ENCODE measurements around the gene GEMIN2.

The GEMIN2 gene

DNA sequence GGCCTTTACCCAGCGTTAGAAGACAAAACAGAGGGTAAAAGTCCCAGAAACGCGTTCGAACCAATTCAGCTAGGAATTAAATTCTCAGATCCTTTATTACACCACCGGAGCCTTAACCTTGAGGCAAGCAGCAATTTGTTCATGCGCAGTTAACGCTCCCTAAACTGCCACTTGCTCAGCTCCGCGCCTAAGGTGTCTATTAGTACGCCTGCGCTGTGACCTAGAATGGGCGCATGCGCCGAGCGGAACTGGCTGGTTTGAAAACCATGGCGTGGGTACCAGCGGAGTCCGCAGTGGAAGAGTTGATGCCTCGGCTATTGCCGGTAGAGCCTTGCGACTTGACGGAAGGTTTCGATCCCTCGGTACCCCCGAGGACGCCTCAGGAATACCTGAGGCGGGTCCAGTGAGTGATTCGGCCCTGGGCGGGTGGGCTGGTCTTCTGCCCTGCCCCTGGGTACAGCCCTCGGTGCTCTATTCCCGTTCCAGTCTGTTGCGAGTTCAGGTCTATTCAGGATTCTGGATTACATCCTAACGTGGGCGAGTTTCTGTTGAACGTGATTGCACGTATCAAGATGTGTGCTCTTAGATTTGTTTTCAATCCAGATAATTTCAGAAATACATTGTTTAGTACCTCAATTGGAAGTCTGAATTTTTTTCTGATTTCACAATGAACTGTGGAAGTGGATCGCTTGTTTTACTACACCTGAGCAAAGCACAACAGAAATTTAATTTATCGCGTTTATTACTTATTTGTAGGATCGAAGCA lies at the start of gene GEMIN2 (continued):
- TF ChIP-seq ZNF670 (tag by site-specific recombination; IDR thresholded peaks at IDR 0.05; ENCODE audit: low read depth) (no peak), HOXA7 (CRISPR knock-in tag; IDR thresholded peaks at IDR 0.05; ENCODE audit: borderline replicate concordance) (no peak), ZNF660 (tag by site-specific recombination; IDR thresholded peaks at IDR 0.05) (0 out of 2 replicates have a peak, but pooled peaks have one; percentile 33), YY1 (tag by site-specific recombination; IDR thresholded peaks at IDR 0.05) (0 out of 2 replicates have a peak, but pooled peaks have one; percentile 31), ZNF223 (tag by site-specific recombination; IDR thresholded peaks at IDR 0.05) (no peak), OVOL3 (tag by site-specific recombination; IDR thresholded peaks at IDR 0.05) (no peak), ZXDB (tag by site-specific recombination; IDR thresholded peaks at IDR 0.05) (peak; percentile 45; the same call in 1 of the 2 replicates), ZNF184 (tag by site-specific recombination; IDR thresholded peaks at IDR 0.05) (no peak), ZBTB26 (tag by site-specific recombination; optimal IDR thresholded peaks at IDR 0.05) (peak; percentile 18), ZNF610 (tag by site-specific recombination; IDR thresholded peaks at IDR 0.05; ENCODE audit: borderline replicate concordance) (0 out of 2 replicates have a peak, but pooled peaks have one; percentile 66), ZNF544 (tag by site-specific recombination; IDR thresholded peaks at IDR 0.05) (no peak), ZBTB48 (tag by site-specific recombination; IDR thresholded peaks at IDR 0.05) (no peak), SETDB1 (IDR thresholded peaks at IDR 0.05; ENCODE audit: insufficient read length, low read length) (no peak), ZNF366 (tag by site-specific recombination; conservative IDR thresholded peaks at IDR 0.05) (no peak), ZNF175 (tag by site-specific recombination; IDR thresholded peaks at IDR 0.05) (no peak), ZNF133 (tag by site-specific recombination; IDR thresholded peaks at IDR 0.05) (no peak), SP2 (tag by site-specific recombination; IDR thresholded peaks at IDR 0.05) (peak; percentile 60), ZNF600 (tag by site-specific recombination; IDR thresholded peaks at IDR 0.05) (peak; percentile 74), ZFP41 (tag by site-specific recombination; IDR thresholded peaks at IDR 0.05; ENCODE audit: borderline replicate concordance) (no peak), SALL2 (tag by site-specific recombination; IDR thresholded peaks at IDR 0.05; ENCODE audit: borderline replicate concordance) (no peak)
- TF ChIP-seq, protein P1, sequence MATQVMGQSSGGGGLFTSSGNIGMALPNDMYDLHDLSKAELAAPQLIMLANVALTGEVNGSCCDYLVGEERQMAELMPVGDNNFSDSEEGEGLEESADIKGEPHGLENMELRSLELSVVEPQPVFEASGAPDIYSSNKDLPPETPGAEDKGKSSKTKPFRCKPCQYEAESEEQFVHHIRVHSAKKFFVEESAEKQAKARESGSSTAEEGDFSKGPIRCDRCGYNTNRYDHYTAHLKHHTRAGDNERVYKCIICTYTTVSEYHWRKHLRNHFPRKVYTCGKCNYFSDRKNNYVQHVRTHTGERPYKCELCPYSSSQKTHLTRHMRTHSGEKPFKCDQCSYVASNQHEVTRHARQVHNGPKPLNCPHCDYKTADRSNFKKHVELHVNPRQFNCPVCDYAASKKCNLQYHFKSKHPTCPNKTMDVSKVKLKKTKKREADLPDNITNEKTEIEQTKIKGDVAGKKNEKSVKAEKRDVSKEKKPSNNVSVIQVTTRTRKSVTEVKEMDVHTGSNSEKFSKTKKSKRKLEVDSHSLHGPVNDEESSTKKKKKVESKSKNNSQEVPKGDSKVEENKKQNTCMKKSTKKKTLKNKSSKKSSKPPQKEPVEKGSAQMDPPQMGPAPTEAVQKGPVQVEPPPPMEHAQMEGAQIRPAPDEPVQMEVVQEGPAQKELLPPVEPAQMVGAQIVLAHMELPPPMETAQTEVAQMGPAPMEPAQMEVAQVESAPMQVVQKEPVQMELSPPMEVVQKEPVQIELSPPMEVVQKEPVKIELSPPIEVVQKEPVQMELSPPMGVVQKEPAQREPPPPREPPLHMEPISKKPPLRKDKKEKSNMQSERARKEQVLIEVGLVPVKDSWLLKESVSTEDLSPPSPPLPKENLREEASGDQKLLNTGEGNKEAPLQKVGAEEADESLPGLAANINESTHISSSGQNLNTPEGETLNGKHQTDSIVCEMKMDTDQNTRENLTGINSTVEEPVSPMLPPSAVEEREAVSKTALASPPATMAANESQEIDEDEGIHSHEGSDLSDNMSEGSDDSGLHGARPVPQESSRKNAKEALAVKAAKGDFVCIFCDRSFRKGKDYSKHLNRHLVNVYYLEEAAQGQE (tag by site-specific recombination; IDR thresholded peaks at IDR 0.05): no peak
- TF ChIP-seq, protein P2, sequence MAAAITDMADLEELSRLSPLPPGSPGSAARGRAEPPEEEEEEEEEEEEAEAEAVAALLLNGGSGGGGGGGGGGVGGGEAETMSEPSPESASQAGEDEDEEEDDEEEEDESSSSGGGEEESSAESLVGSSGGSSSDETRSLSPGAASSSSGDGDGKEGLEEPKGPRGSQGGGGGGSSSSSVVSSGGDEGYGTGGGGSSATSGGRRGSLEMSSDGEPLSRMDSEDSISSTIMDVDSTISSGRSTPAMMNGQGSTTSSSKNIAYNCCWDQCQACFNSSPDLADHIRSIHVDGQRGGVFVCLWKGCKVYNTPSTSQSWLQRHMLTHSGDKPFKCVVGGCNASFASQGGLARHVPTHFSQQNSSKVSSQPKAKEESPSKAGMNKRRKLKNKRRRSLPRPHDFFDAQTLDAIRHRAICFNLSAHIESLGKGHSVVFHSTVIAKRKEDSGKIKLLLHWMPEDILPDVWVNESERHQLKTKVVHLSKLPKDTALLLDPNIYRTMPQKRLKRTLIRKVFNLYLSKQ (tag by site-specific recombination; IDR thresholded peaks at IDR 0.05; ENCODE audit: borderline replicate concordance): no peak
- TF ChIP-seq, protein P3, sequence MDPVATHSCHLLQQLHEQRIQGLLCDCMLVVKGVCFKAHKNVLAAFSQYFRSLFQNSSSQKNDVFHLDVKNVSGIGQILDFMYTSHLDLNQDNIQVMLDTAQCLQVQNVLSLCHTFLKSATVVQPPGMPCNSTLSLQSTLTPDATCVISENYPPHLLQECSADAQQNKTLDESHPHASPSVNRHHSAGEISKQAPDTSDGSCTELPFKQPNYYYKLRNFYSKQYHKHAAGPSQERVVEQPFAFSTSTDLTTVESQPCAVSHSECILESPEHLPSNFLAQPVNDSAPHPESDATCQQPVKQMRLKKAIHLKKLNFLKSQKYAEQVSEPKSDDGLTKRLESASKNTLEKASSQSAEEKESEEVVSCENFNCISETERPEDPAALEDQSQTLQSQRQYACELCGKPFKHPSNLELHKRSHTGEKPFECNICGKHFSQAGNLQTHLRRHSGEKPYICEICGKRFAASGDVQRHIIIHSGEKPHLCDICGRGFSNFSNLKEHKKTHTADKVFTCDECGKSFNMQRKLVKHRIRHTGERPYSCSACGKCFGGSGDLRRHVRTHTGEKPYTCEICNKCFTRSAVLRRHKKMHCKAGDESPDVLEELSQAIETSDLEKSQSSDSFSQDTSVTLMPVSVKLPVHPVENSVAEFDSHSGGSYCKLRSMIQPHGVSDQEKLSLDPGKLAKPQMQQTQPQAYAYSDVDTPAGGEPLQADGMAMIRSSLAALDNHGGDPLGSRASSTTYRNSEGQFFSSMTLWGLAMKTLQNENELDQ (tag by site-specific recombination; IDR thresholded peaks at IDR 0.05; ENCODE audit: low read depth): no peak
- TF ChIP-seq, protein P4, sequence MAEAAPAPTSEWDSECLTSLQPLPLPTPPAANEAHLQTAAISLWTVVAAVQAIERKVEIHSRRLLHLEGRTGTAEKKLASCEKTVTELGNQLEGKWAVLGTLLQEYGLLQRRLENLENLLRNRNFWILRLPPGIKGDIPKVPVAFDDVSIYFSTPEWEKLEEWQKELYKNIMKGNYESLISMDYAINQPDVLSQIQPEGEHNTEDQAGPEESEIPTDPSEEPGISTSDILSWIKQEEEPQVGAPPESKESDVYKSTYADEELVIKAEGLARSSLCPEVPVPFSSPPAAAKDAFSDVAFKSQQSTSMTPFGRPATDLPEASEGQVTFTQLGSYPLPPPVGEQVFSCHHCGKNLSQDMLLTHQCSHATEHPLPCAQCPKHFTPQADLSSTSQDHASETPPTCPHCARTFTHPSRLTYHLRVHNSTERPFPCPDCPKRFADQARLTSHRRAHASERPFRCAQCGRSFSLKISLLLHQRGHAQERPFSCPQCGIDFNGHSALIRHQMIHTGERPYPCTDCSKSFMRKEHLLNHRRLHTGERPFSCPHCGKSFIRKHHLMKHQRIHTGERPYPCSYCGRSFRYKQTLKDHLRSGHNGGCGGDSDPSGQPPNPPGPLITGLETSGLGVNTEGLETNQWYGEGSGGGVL (tag by site-specific recombination; IDR thresholded peaks at IDR 0.05): no peak
- TF ChIP-seq, protein P5, sequence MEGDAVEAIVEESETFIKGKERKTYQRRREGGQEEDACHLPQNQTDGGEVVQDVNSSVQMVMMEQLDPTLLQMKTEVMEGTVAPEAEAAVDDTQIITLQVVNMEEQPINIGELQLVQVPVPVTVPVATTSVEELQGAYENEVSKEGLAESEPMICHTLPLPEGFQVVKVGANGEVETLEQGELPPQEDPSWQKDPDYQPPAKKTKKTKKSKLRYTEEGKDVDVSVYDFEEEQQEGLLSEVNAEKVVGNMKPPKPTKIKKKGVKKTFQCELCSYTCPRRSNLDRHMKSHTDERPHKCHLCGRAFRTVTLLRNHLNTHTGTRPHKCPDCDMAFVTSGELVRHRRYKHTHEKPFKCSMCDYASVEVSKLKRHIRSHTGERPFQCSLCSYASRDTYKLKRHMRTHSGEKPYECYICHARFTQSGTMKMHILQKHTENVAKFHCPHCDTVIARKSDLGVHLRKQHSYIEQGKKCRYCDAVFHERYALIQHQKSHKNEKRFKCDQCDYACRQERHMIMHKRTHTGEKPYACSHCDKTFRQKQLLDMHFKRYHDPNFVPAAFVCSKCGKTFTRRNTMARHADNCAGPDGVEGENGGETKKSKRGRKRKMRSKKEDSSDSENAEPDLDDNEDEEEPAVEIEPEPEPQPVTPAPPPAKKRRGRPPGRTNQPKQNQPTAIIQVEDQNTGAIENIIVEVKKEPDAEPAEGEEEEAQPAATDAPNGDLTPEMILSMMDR (tag by site-specific recombination; IDR thresholded peaks at IDR 0.05): no peak
- TF ChIP-seq, protein P6, sequence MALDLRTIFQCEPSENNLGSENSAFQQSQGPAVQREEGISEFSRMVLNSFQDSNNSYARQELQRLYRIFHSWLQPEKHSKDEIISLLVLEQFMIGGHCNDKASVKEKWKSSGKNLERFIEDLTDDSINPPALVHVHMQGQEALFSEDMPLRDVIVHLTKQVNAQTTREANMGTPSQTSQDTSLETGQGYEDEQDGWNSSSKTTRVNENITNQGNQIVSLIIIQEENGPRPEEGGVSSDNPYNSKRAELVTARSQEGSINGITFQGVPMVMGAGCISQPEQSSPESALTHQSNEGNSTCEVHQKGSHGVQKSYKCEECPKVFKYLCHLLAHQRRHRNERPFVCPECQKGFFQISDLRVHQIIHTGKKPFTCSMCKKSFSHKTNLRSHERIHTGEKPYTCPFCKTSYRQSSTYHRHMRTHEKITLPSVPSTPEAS (tag by site-specific recombination; IDR thresholded peaks at IDR 0.05): no peak

All from HEK293 (cell line).